ENCODE results near the gene THNSL1. TPM values are rescaled to one million over a fixed set of nuclear protein-coding genes. Genes with fewer than 3 reads are reported as not detected.

Gene THNSL1
- total and polyA plus RNA-seq, 2 of the 13 experiments (the other 11 are each of a cell fraction or from before 2014, with no cell fraction given): 1.3 to 3.8 TPM

DNA sequence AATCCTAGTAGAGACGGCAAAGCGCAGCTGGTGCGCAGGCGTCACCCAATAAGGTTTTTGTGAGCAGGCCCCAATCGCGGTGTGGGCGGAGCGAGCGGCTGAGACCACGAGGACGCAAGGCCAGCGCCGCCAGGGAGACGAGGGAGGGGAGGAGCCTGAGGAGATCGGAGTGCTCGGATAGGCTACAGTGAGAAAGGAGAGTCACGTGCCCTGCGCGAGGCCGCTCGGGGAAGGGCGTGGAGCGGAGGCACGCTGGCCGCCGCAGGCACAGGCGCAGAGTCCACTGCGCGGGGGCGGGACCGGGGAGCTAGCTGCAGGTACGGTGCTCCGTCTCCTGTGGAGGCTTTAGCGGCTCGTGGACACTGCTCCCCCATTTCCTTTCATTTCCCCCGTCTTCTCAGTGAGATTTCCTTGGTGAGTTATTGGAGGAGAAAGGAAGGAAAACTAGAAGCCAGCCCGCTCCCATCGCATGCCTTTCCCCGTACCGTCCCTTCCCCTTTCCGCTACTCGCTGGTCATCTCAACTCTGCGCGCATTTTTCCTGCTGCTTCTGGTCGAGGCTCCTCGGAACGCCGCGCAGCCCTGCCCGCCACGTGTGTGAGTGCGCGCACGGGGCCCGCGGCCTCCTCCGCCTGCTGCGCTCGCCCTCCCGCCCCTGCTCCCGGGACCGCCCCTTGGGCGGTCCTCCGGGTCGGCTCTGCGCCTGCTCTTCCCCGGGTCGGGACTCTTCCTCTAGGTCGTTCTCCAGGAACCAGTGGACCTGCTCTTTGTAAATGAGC lies at the start of gene THNSL1 (continued):
- TF ChIP-seq SMAD9 (CRISPR knock-in tag; IDR thresholded peaks at IDR 0.05) (peak; percentile 92; the same call in 1 of the 2 replicates), NPAS2 (CRISPR knock-in tag; IDR thresholded peaks at IDR 0.05; ENCODE audit: borderline replicate concordance) (0 out of 2 replicates have a peak, but pooled peaks have one; percentile 32), ZNF556 (CRISPR knock-in tag; IDR thresholded peaks at IDR 0.05; ENCODE audit: borderline replicate concordance) (0 out of 2 replicates have a peak, but pooled peaks have one; percentile 66), MXD3 (CRISPR knock-in tag; IDR thresholded peaks at IDR 0.05) (peak; percentile 98), KLF12 (CRISPR knock-in tag; IDR thresholded peaks at IDR 0.05; ENCODE audit: borderline replicate concordance) (peak; percentile 96), SP1 (IDR thresholded peaks at IDR 0.05) (no peak), SP1 (CRISPR knock-in tag; IDR thresholded peaks at IDR 0.05) (peak; percentile 69), ARNT2 (CRISPR knock-in tag; IDR thresholded peaks at IDR 0.05; ENCODE audit: low read depth) (peak; percentile 94), ZNF550 (CRISPR knock-in tag; IDR thresholded peaks at IDR 0.05; ENCODE audit: borderline replicate concordance) (0 out of 2 replicates have a peak, but pooled peaks have one; percentile 46), HES4 (CRISPR knock-in tag; IDR thresholded peaks at IDR 0.05; ENCODE audit: borderline replicate concordance) (peak; percentile 95), ZC3H13 (CRISPR knock-in tag; IDR thresholded peaks at IDR 0.05) (peak; percentile 80), ZNF282 (IDR thresholded peaks at IDR 0.05; ENCODE audit: partially characterized antibody) (no peak), ZNF121 (CRISPR knock-in tag; IDR thresholded peaks at IDR 0.05) (peak; percentile 57), ZNF776 (CRISPR knock-in tag; IDR thresholded peaks at IDR 0.05) (0 out of 2 replicates have a peak, but pooled peaks have one; percentile 33), ZNF790 (CRISPR knock-in tag; IDR thresholded peaks at IDR 0.05; ENCODE audit: borderline replicate concordance) (peak; percentile 95)
- TF ChIP-seq, protein P1, sequence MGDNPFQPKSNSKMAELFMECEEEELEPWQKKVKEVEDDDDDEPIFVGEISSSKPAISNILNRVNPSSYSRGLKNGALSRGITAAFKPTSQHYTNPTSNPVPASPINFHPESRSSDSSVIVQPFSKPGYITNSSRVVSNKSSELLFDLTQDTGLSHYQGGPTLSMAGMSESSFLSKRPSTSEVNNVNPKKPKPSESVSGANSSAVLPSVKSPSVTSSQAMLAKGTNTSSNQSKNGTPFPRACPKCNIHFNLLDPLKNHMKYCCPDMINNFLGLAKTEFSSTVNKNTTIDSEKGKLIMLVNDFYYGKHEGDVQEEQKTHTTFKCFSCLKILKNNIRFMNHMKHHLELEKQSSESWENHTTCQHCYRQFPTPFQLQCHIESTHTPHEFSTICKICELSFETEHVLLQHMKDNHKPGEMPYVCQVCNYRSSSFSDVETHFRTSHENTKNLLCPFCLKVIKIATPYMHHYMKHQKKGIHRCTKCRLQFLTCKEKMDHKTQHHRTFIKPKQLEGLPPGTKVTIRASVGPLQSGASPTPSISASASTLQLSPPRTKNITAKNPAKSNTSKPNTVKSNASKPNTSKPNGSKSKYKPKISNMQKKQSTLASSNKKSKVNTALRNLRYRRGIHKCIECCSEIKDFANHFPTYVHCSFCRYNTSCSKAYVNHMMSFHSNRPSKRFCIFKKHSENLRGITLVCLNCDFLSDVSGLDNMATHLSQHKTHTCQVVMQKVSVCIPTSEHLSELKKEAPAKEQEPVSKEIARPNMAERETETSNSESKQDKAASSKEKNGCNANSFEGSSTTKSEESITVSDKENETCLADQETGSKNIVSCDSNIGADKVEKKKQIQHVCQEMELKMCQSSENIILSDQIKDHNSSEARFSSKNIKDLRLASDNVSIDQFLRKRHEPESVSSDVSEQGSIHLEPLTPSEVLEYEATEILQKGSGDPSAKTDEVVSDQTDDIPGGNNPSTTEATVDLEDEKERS (CRISPR knock-in tag; IDR thresholded peaks at IDR 0.05): peak; percentile 66; the same call in 1 of the 2 replicates
- TF ChIP-seq, protein P2, sequence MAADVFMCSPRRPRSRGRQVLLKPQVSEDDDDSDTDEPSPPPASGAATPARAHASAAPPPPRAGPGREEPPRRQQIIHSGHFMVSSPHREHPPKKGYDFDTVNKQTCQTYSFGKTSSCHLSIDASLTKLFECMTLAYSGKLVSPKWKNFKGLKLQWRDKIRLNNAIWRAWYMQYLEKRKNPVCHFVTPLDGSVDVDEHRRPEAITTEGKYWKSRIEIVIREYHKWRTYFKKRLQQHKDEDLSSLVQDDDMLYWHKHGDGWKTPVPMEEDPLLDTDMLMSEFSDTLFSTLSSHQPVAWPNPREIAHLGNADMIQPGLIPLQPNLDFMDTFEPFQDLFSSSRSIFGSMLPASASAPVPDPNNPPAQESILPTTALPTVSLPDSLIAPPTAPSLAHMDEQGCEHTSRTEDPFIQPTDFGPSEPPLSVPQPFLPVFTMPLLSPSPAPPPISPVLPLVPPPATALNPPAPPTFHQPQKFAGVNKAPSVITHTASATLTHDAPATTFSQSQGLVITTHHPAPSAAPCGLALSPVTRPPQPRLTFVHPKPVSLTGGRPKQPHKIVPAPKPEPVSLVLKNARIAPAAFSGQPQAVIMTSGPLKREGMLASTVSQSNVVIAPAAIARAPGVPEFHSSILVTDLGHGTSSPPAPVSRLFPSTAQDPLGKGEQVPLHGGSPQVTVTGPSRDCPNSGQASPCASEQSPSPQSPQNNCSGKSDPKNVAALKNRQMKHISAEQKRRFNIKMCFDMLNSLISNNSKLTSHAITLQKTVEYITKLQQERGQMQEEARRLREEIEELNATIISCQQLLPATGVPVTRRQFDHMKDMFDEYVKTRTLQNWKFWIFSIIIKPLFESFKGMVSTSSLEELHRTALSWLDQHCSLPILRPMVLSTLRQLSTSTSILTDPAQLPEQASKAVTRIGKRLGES (CRISPR knock-in tag; IDR thresholded peaks at IDR 0.05; ENCODE audit: borderline replicate concordance): peak; percentile 86
- TF ChIP-seq, protein P3, sequence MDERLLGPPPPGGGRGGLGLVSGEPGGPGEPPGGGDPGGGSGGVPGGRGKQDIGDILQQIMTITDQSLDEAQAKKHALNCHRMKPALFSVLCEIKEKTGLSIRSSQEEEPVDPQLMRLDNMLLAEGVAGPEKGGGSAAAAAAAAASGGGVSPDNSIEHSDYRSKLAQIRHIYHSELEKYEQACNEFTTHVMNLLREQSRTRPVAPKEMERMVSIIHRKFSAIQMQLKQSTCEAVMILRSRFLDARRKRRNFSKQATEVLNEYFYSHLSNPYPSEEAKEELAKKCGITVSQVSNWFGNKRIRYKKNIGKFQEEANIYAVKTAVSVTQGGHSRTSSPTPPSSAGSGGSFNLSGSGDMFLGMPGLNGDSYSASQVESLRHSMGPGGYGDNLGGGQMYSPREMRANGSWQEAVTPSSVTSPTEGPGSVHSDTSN (CRISPR knock-in tag; IDR thresholded peaks at IDR 0.05): no peak
- TF ChIP-seq, protein P4, sequence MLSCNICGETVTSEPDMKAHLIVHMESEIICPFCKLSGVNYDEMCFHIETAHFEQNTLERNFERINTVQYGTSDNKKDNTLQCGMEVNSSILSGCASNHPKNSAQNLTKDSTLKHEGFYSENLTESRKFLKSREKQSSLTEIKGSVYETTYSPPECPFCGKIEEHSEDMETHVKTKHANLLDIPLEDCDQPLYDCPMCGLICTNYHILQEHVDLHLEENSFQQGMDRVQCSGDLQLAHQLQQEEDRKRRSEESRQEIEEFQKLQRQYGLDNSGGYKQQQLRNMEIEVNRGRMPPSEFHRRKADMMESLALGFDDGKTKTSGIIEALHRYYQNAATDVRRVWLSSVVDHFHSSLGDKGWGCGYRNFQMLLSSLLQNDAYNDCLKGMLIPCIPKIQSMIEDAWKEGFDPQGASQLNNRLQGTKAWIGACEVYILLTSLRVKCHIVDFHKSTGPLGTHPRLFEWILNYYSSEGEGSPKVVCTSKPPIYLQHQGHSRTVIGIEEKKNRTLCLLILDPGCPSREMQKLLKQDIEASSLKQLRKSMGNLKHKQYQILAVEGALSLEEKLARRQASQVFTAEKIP (CRISPR knock-in tag; IDR thresholded peaks at IDR 0.05; ENCODE audit: borderline replicate concordance): no peak
